ENCODE data around the gene PODXL2.
"Not testable (repeated sequence)": the region's sequence is repeated elsewhere in the genome, so short reads cannot be mapped to it uniquely, and the experiment has no call there.

The PODXL2 gene

DNA sequence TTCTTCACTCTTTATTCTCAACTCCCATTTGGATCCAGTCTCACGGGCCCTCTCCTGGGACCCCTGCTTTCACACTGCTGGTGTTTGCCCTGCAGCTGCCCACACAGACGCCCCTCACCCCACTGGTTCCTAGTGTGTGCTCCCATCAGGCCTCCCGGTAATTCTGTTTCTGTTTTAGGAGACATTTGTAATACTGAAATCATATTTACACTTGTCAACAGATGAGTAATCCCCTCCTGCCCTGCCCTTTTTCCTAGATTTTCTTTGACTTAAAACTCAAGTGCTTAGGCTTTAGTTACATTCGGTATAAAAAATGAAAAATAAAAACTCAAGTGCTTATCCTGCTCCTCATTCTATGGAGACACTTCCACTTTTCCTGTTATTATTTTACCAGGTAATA, 25.4 kb downstream of the PODXL2 start:
- no peak for DNase-seq (ENCODE audit: low read depth in 2 of 2, low spot score in 1 of 2)

DNA sequence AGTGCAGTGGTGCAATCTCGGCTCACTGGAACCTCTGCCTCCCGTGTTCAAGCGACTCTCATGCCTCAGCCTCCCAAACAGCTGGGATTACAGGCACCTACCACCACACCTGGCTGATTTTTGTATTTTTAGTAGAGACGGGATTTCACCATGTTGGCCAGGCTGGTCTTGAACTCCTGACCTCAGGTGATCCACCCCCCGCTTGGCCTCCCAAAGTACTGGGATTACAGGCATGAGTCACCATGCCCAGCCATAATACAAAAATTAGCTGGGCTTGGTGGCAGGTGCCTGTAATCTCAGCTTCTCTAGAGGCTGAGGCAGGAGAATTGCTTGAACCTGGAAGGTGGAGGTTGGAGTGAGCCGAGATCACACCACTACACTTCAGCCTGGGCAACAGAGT, 26.0 kb downstream of the PODXL2 start:
- DNase-seq (ENCODE audit: low read depth in 2 of 2, low spot score in 1 of 2) = not testable (repeated sequence)

DNA sequence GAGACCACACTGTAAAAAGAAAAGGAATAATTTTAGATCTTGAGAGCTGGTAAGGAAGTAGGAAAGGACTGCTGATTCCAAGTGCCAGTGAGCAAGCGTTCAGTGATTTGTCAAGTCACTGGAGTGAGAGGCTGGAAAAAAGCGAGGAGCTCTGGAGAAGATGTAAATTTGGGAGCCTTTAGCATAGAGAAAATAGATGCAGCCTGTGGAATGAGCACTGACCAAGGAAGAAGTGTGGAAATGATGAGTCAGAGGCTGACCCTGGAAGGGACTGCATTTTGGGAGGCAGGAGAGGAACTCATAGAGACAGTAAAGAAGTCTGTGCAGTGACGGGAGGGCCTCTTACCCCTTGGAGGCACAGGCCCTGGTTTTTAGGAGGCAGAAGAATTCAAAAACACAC, 26.7 kb downstream of the PODXL2 start:
- DNase-seq (ENCODE audit: low read depth in 2 of 2, low spot score in 1 of 2) = no peak

DNA sequence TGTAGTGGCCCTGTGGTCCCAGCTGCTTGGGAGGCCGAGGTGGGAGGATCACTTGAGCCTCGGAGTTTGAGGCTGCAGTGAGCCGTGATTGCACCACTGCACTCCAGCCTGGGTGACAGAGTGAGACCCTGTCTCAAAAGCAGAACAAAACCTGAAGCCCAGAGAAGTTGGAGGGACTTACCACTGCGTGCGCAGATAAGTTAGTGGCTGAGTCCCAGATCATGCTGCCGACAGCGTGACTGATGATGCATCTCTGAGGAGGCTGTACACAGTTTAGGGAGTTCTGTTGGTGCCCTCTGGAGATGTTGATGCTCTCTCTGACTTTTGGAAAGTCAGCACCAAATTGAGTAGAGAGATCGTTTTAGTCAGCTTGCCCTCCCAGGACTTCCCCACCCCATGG, 27.9 kb downstream of the PODXL2 start:
- no peak for DNase-seq (ENCODE audit: low read depth in 2 of 2, low spot score in 1 of 2)

DNA sequence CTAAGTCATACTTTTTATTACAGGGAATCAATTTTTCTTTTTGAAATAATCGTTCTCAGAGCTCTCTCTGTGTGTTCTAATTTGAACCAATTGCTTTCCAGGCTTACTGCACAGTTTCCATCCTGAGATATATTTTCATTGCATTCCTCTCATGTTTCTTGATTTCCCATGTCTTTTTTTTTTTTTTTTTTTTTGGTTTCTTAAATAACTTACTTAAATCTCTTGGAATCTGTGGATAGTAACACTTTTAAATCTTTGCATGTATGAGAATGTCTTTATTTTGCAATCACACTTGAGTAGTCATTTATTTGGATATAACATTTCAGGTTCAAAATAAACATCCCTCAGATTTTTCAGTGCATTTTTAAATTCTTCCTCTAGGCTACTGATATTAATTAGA, 29.2 kb downstream of the PODXL2 start:
- DNase-seq (ENCODE audit: low read depth in 2 of 2, low spot score in 1 of 2) = no peak

DNA sequence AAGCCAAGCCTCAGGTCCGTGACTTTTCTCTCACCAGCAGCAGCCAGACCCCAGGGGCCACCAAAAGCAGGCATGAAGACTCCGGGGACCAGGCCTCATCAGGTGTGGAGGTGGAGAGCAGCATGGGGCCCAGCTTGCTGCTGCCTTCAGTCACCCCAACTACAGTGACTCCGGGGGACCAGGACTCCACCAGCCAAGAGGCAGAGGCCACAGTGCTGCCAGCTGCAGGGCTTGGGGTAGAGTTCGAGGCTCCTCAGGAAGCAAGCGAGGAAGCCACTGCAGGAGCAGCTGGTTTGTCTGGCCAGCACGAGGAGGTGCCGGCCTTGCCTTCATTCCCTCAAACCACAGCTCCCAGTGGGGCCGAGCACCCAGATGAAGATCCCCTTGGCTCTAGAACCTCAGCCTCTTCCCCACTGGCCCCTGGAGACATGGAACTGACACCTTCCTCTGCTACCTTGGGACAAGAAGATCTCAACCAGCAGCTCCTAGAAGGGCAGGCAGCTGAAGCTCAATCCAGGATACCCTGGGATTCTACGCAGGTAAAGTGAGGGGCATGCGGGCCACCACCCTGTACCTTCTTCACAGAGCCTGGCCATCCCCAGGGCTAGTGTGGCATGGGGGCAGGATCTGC, 31.8 kb downstream of the PODXL2 start:
- no peak for DNase-seq (ENCODE audit: low read depth in 2 of 2, low spot score in 1 of 2)

DNA sequence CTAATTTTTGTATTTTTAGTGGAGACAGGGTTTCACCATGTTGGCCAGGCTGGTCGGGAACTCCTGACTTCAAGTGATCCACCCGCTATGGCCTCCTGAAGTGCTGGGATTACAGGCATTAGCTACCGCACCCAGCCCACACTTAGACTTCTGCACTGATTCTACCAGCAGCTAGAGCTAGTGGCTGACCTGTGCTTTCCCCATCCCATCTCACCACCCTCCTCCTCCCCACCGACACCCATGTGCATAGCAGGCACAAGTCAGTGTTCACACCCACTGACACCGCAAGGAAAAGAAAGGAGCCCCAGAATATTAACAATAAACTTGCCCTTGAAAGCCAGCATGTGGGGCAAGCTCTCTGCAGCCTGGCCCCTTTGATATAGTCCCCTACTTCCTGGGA, 32.6 kb downstream of the PODXL2 start:
- no peak for DNase-seq (ENCODE audit: low read depth in 2 of 2, low spot score in 1 of 2)

DNA sequence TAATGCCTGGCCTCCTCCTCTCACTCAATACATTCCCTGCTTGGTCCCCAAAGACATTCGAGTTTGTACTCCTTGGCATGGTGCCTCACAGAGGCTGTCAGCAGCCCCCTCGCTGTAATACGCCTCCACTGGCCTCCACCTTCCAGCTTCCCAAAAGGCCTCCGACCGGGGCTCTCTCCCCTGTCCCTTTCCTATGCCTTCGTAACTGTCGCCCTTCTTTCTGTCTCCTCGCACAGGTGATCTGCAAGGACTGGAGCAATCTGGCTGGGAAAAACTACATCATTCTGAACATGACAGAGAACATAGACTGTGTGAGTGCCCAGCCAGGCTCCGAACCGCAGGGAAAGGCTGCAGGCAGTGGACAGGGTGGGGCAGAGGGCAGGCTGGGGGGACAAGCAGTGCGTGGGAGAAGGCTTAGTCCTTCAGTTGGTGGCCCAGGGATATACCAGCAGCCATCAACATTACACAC, 33.0 kb downstream of the PODXL2 start:
- DNase-seq (ENCODE audit: low read depth in 2 of 2, low spot score in 1 of 2) = no peak

DNA sequence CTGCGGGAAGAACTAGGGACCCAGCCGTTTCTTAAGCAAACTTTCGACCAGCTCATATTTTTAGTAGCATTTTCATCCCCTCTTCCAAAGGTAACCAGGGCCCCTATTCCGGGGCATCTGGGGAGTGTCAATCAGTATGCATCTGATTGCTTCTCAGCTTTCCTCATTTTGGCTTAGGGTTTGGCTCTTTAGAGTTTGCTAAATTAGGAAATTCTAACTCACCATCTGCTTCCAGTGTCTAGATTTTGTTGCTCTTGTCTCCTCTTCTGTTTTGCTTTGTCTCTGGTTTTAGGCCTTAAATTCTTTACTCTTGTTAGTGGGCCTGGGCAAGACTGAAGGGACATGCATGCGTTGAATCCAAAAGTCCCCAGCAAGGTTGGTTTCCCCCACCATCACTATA, 34.2 kb downstream of the PODXL2 start:
- DNase-seq (ENCODE audit: low read depth in 2 of 2, low spot score in 1 of 2) = no peak

DNA sequence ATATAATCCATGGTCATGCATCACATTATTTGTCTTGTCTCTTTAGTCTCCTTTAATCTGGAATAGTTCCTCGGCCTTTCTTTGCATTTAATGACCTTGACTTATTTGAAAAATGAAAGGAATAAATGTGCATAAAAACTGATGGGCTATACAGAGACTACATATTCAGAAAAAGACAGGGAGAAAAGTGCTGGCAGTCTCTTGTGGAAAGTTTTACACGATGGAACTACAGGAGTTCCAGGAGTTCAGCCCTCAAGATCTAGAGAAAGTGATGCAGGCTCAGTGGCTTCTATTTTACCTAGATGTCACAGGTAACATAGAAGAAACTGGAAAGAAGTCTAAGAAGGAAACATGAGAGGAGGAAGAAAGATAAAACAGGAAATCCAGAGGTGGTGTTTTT, 36.2 kb downstream of the PODXL2 start:
- DNase-seq (ENCODE audit: low read depth in 2 of 2, low spot score in 1 of 2) = no peak

DNA sequence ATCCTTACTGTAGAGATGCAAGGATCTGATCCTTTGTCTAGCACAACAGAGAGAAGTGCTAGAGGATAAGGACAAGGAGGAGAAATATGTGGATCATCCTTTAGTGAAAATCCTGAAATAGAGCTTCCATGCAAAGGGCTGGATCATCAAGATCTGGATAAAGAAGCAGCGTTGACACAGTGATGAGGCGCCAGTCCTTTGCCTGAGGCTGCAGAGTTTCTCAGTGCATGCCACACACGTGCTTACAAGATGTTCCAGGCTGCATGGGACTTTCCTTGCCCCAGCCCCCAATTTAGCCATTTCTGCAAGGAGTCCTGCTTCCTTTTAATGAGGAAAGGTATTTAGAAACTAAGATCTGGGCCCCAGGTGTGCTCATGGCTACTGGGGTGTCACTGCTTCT, 36.6 kb downstream of the PODXL2 start:
- DNase-seq (ENCODE audit: low read depth in 2 of 2, low spot score in 1 of 2) = no peak

DNA sequence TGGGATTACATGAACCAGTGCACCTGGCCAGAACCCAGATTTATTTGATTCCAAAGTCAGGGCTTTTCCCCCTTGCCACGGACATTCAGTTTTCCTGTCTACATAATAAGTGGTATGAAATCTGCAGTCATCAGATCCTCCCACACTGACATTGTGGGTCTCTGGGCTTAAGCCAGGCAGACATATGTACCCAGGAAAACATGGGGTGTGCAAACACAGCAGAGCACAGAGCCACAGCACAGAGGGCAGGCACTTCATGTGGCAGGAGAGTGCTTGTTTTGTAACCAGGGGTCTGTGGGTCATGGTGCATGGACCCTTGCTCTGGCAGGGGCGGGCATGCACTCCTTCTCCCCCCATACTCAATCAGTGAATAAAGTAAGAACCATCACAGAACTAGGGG, 37.7 kb downstream of the PODXL2 start:
- no peak for DNase-seq (ENCODE audit: low read depth in 2 of 2, low spot score in 1 of 2)

DNA sequence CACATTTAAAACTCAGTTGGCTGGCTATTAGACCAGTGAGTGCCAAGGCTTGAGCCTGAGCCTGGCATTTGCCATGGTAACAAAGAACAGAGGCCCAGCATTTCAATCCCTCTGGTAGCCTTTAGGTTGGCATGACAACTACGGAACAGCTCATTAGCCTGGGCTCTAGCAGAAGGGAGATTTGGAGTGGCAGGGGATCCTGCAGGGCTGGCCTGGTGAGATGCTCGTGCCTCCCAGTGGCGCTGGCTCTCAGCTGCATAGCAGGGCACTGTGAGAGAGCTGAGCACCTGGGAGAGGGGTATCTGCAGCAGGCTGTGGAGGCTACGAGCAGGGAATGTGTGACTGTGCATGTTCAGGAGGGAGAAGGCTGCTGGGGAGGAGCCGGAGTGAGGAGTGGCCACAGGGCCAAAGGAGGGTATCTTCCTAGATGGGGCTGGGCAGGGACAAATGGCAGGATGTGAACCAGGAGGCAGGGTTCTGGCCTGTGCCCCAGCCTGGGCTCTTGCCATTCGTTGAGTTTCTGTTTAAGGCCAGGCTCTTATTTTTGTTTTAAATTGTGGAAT, 38.2 kb downstream of the PODXL2 start:
- no peak for DNase-seq (ENCODE audit: low read depth in 2 of 2, low spot score in 1 of 2)

DNA sequence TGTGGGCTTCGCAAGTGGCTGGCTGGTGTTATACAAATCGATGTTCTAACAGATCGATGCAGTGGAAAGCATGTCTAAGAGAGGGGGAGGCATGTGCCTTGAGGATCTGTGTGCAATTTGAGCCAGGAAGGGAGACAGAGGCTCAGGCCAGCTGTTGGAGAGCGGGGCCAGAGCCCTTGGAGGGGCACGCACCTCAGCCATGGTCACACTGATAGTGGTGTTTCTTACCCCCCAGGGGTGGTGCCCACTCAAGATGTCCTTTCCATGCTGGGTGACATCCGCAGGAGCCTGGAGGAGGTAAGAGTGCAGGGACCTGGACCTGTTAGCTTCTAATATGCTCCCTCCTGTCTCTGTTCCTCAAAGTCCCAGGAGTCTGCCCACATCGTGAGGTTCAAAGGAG, 39.9 kb downstream of the PODXL2 start:
- DNase-seq (ENCODE audit: low read depth in 2 of 2, low spot score in 1 of 2) = no peak

DNA sequence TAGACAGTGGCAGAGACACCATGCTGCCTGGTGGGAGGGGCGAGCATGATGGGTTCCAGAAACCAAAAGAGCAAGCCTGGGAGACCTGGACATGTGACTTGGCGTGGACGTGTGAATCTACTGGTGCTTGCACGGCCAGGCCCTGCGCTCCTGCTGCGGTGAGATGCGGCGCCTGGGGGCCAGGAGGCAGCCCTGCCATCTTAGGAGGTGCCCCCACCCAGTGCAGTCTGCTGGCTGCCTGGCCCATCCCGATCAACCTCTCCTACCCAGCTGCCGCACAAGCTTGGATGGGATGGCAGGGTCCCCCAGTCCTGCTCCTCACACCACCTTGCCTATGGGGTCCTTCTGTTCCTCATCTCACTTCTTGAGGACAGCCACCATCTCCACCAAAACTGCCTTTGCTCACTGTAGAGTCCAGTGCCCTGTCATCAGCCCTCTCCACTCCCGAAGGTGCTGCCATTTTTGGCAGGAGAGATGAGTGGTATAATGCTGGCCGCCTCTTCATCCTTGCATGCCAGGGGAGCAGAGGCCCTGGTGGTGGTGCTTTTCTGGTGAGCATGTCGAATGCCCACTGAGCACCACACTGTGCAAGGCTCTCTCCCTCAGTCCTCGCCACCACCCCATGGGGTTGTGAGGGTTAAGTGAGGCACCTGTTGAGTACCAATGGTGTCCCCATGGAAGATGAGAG, 40.7 kb downstream of the PODXL2 start:
- no peak for DNase-seq (ENCODE audit: low read depth in 2 of 2, low spot score in 1 of 2)

DNA sequence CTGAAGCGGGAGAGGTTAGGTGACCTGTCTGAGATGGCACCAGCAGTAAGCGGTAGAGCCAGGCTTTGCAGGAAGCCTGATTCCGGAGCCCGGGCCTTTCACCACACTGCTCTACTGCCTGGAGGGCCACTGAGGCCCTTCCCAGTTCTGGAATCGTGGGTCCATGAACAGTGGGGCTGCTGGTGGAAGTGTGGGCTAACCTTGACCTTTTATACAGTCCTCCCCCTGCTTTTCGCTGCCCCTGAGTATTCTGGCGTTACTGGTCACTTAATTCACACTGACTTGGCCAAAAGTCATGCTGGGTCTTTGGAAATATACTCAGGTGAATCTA, 41.2 kb downstream of the PODXL2 start:
- no peak for DNase-seq (ENCODE audit: low read depth in 2 of 2, low spot score in 1 of 2)

DNA sequence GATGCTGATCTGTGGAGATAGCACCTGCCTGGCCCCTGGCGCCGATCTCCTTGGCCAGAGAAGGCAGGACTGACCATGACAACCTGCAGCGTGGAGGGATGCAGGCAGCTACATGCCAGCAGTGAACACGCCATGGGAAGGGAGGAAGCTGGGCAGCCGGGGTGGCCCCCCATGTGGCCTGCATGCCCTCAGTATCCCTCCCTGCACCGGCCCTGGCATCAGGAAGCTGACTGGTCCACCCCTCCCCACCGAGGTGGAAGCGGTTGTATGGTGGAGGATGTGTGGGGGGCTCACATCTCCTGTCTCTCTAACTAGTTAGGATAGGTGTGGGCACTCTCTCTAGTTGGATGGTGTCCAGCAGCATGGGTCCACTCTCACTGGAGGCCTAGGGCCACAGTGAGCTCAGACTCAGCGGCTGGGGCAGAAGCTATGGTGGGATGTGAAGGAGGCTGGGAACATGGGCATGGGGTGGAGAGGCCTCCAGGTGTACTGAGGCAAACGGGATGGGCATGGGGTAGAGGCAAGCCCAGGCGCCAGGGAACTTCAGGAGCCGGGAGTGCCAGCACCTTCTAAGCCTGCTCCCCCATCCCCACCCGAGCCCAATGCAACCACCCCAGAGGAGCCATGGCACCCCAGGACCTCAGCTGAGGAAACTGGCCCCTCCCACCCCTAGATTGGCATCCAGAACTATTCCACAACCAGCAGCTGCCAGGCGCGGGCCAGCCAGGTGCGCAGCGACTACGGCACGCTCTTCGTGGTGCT, 42.0 kb downstream of the PODXL2 start:
- no peak for DNase-seq (ENCODE audit: low read depth in 2 of 2, low spot score in 1 of 2)

DNA sequence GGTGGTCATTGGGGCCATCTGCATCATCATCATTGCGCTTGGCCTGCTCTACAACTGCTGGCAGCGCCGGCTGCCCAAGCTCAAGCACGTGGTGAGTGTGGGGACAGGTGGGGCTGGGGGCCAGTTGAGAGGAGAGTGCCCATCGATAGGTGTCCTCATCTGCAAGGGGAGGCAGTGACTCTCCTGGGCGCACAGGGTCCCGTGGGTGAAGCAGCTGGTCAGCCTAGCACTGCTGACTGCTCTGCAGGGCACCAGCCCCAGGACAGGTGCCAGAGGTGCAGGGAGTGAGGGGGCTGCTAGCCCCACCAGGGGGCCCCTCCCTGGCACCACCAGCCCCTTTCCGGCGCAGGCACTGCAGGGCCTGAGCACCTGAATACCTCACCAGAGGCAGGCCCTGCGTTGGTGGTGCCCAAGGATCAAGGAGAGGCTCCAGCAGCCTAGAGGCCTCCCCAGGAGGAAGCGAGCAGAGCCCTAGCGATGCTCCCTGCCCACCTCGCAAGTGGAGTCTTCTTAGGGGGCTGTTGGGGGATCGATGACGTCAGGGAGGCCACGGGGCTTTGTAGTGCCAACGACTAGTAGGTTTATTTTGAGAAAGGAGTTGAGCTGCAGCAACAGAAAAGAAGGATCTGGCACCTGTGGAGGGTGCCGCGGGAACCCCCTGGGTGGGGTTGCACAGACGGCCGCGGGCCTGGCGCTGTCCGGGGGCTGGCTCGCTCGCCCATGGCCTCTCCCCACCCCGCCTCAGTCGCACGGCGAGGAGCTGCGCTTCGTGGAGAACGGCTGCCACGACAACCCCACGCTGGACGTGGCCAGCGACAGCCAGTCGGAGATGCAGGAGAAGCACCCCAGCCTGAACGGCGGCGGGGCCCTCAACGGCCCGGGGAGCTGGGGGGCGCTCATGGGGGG, 42.8 kb downstream of the PODXL2 start:
- DNase-seq (ENCODE audit: low read depth in 2 of 2, low spot score in 1 of 2) = peak in 1 of 2 donors; percentile 19

DNA sequence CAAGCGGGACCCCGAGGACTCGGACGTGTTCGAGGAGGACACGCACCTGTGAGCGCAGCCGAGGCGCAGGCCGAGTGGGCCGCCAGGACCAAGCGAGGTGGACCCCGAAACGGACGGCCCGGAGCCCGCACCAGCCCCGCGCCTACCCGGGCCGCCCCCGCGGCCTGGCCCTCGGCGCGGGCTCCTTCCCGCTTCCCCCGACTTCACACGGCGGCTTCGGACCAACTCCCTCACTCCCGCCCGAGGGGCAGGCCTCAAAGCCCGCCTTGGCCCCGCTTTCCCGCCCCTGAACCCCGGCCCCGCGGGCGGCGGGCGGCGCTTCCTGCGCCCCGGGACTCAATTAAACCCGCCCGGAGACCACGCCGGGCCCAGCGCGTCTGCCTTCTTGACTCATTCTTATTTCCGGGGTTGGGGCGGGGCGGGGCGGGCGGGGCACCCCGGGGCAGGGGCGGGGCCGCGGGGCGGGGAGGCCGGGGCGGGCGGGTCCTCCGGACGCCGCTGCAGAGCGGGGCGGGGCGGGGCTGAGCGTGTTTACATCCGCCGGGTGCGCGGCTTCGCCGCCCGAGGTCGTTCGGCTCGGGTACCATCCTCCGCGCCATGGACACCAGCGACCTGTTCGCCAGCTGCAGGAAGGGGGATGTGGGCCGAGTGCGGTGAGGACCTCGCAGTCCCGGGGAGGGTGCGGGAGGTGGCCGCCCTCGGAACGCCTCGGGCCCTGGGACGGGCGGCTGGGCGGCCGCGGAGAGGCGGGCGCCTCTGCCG, 43.6 kb downstream of the PODXL2 start, which contains the start of gene ABTB1:
TSS of gene ABTB1 (plus strand) at position 524 of the 762 bp plus-strand sequence. CDS start at position 598, 74 bp downstream.
- DNase-seq (ENCODE audit: low read depth in 2 of 2, low spot score in 1 of 2) = peak; percentile 54 to 75
